ENCODE measurements around the gene ANXA6. TPM values are rescaled to one million over a fixed set of nuclear protein-coding genes. Genes with fewer than 3 reads are reported as not detected.

ANXA6 gene
- total RNA-seq, 1 experiment from 2014 or later = 98.7 TPM

DNA sequence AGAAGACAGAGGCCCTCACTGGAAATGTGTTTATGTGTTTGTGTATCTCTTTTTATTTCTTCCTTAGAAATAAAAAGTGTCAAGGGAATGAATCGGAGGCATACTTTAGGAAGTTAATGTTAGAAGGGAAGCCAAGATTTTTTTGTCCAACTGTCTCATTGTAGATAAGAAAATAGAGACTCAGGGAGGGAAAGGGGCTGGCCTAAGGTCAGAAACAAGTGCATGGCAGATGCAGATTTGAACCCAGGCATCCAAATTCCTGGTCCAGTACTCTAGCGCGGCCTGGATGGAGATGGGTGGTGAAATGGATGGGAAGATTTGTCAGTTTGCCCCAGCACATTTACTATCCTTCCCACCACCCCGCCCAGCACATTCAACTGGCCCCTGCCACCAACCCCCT is 56.9 kb downstream of the ANXA6 start:
- H3K14ac ChIP-seq (ENCODE audit: insufficient read depth, low read length) = no peak overlapping the region
- no peak overlapping the region for H3K27ac ChIP-seq (ENCODE audit: insufficient read length, low read depth, low read length)
- no peak overlapping the region for H3K56ac ChIP-seq (ENCODE audit: insufficient read length, low read depth, low read length)
- no peak overlapping the region for H4K8ac ChIP-seq (replicated peaks; ENCODE audit: insufficient read length, low read depth, low read length)
- Mint-ChIP-seq H3K9me3 (no peaks in the 10 kb centered on the region), H3K4me1 (peaks cover 12 to 15% of the 10 kb centered on the region in 2 experiments), H3K27ac (no peak overlapping the region; a peak in 1 of 7 replicates), H3K4me3 (no peak overlapping the region), H3K27me3 (ENCODE audit: low read depth) (no peaks in the 10 kb centered on the region), H3K36me3 (ENCODE audit: insufficient read depth in 1 of 3, low read depth in 3 of 3) (peaks cover 2 to 20% (median 5%) of the 10 kb centered on the region in 3 experiments; a peak in 3 of 7 replicates)
- no peak for DNase-seq
- no peak overlapping the region for H2BK12ac ChIP-seq (ENCODE audit: insufficient read length, low read depth, low read length)
- H3K23me2 ChIP-seq (ENCODE audit: insufficient read length, low read depth, low read length, poor library complexity, severe bottlenecking) = no peaks in the 10 kb centered on the region
- H3K79me2 ChIP-seq (ENCODE audit: insufficient read depth, low read length) = no peaks in the 10 kb centered on the region
- H3K79me1 ChIP-seq (ENCODE audit: insufficient read depth, low read depth, low read length, poor library complexity, severe bottlenecking) = no peaks in the 10 kb centered on the region
- H3K4me2 ChIP-seq (ENCODE audit: insufficient read depth, insufficient read length, low read length) = no peak overlapping the region
- H3K27me3 ChIP-seq (ENCODE audit: insufficient read depth, low read length) = no peaks in the 10 kb centered on the region
- no peak overlapping the region for H2BK120ac ChIP-seq (ENCODE audit: low read depth, low read length, poor library complexity, severe bottlenecking)
- H3K9me3 ChIP-seq (ENCODE audit: control insufficient read depth, low read depth, low read length) = no peaks in the 10 kb centered on the region
- no peaks in the 10 kb centered on the region for H4K20me1 ChIP-seq (ENCODE audit: control insufficient read depth, insufficient read depth, insufficient read length)
- WGBS (ENCODE audit: extremely low coverage, insufficient read length, low lambda C conversion rate) = no CpG with 5 or more reads among the region's 4 CpGs
- no peak overlapping the region for H4K5ac ChIP-seq (ENCODE audit: insufficient read length, low read depth, low read length)
- H2BK5ac ChIP-seq (ENCODE audit: insufficient read length, low read length) = no peak overlapping the region
- H3K18ac ChIP-seq (ENCODE audit: insufficient read length, low read depth, low read length) = no peak overlapping the region
- H3T11ph ChIP-seq (ENCODE audit: low read length) = no peak overlapping the region
- no peak overlapping the region for H2AFZ ChIP-seq (ENCODE audit: low read length)
- H2AK5ac ChIP-seq (ENCODE audit: insufficient read length, low read length) = no peak overlapping the region
- H3K4ac ChIP-seq (ENCODE audit: low read depth, low read length) = no peak overlapping the region
- no peak overlapping the region for H2BK15ac ChIP-seq (ENCODE audit: low read depth, low read length)
- no peak overlapping the region for H3K9ac ChIP-seq (ENCODE audit: extremely low read depth, insufficient read length, low read length)
- H4K91ac ChIP-seq (ENCODE audit: insufficient read length, low read depth, low read length) = no peak overlapping the region
- H3K23ac ChIP-seq (ENCODE audit: insufficient read length, low read depth, low read length) = no peak overlapping the region
- no peak overlapping the region for H2BK20ac ChIP-seq (ENCODE audit: low read depth, low read length, poor library complexity, severe bottlenecking)
- TF ChIP-seq, protein P1, sequence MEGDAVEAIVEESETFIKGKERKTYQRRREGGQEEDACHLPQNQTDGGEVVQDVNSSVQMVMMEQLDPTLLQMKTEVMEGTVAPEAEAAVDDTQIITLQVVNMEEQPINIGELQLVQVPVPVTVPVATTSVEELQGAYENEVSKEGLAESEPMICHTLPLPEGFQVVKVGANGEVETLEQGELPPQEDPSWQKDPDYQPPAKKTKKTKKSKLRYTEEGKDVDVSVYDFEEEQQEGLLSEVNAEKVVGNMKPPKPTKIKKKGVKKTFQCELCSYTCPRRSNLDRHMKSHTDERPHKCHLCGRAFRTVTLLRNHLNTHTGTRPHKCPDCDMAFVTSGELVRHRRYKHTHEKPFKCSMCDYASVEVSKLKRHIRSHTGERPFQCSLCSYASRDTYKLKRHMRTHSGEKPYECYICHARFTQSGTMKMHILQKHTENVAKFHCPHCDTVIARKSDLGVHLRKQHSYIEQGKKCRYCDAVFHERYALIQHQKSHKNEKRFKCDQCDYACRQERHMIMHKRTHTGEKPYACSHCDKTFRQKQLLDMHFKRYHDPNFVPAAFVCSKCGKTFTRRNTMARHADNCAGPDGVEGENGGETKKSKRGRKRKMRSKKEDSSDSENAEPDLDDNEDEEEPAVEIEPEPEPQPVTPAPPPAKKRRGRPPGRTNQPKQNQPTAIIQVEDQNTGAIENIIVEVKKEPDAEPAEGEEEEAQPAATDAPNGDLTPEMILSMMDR (conservative IDR thresholded peaks at IDR 0.05) = no peak
- H3K4me1 ChIP-seq (ENCODE audit: insufficient read depth, low read length) = no peaks in the 10 kb centered on the region; the same call in 1 of the 2 replicates
